ENCODE data around the gene PLEKHA4.
A peak's percentile ranks its signal among the peaks of the same experiment; 100 is the strongest.
"Not testable (repeated sequence)": the region's sequence is repeated elsewhere in the genome, so short reads cannot be mapped to it uniquely, and the experiment has no call there.

Gene PLEKHA4, protein sequence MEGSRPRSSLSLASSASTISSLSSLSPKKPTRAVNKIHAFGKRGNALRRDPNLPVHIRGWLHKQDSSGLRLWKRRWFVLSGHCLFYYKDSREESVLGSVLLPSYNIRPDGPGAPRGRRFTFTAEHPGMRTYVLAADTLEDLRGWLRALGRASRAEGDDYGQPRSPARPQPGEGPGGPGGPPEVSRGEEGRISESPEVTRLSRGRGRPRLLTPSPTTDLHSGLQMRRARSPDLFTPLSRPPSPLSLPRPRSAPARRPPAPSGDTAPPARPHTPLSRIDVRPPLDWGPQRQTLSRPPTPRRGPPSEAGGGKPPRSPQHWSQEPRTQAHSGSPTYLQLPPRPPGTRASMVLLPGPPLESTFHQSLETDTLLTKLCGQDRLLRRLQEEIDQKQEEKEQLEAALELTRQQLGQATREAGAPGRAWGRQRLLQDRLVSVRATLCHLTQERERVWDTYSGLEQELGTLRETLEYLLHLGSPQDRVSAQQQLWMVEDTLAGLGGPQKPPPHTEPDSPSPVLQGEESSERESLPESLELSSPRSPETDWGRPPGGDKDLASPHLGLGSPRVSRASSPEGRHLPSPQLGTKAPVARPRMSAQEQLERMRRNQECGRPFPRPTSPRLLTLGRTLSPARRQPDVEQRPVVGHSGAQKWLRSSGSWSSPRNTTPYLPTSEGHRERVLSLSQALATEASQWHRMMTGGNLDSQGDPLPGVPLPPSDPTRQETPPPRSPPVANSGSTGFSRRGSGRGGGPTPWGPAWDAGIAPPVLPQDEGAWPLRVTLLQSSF

DNA sequence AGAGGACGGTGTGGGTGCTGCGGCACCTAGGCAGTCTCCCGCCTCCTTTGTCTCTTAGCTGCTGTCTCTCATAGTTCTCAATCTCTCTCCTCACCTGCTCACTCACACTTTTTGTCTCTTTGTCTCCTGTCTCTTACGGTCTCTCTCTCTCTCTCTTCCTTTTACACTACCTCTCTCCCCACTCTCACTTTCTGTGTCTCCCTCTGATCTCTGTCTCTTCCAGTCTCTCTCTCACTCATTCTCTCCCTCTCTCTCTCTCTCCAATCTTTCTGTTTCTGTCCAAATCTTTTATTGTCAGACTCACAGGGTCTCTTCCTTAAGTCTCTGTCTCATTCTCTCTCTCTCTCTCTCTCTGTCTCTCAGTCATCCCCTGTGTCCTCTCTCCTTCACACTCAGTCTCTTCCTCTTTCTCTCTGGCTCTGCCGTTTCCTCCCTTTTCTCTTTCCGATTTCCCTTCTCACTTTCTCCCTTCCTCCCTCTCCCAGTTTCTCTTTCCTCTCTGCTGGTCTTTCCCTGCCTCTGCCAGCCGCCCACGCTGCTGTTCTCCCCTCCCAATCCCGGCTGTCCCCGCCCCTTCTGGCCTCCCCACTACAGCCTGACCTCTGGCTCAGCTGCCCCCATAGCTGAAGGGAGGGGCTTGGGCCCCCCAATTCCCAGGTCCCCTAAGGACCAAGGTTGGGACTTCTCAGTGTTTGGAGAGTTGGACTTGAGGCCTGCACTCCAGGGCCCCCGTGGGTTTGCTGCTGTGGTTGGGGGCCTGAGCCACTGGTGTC is at the start of gene PLEKHA4:
TSS of gene PLEKHA4 (minus strand) at position 504 of the 773 bp plus-strand sequence. CDS start 997 bp downstream, outside the sequence.
- no peak for DNase-seq

DNA sequence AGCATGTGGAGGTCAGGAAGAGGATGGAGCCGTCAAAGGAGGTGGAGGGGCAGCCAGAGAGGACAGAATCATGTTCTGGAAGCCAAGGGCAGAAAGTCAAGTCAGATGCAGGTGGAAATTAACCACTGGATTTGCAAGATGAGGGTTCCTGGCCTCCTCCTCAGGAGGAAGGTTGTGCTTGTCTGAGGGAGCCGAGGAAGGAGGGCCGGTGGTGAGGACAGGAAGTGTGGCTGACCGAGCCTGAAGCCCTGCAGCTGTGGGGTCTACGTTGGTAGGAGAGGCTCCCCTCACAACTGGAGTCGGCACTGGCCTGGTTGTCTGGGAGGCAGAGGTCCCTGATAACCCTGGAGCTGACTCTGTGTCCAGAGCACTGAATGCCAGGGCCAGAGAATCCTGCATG is 49.7 kb upstream of the PLEKHA4 start:
- DNase-seq = no peak

DNA sequence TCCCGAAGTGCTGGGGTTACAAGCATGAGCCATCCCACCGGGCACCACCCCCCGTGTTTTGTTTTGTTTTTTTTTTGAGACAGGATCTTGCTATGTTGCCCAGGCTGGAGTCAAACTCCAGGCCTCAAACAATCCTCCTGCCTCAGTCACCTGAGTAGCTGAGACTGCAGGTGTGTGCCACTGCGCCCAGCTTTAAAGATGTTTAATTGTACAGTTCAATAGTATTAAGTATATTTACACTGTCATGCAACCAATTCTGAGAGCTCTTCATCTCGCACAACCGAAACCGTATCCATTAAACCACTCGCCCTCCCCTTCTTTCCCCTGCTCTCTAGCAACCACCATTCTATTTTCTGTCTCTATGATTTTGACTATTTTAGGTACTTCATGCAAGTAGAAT is 47.3 kb upstream of the PLEKHA4 start:
- no peak for DNase-seq

DNA sequence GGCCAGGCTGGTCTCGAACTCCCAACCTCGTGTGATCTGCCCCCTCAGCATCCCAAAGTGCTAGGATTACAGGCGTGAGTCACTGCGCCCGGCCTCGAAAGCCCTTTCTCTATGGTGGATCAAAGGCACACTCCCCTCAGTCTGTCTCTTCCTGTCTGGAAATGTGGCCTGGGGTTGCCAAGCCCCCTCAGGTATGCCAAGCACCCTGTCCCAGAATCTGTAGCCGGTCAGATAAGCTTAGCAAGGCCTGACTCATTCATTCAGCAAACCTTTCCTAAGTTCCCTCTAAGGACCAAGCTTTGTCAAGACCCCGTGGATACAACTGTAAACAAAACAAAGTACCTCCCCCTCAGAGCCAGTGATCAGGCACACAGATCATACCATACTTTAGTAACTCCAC is 45.8 kb upstream of the PLEKHA4 start:
- no peak for DNase-seq

DNA sequence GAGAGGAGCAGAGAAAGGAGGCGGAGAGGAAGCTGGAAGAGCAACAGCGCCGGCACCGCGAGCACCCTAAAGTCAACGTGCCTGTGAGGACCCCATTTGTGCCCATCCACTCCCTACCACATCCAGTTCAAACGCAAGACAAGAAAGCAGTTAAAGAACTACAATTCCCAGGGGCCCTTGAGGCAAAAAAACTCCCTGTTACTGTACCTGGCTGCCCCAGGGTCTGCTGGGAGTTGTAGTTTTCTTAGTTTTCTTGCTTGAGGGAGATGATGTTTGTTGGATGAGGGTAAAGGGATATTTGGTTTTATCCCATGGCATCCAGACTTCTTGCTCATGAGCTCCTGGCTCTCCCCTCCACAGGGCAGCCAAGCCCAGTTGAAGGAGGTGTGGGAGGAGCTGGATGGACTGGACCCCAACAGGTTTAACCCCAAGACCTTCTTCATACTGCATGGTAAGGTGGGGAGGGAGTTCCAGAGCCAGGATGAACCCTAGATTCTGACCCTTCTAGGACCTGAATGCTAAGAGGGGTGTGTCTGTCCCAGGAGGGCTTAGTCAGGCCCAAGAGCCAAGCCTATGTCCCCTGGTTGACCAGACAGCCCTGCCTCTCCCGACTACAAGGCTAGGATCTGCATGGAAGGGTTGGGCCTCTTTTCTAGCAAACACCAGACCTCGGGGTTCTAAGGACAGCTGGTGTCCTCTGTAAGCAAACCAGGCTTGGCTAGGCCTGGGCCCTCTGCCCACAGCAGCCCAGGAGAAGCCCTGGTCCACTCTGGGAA is 44.9 kb upstream of the PLEKHA4 start:
- DNase-seq = no peak

DNA sequence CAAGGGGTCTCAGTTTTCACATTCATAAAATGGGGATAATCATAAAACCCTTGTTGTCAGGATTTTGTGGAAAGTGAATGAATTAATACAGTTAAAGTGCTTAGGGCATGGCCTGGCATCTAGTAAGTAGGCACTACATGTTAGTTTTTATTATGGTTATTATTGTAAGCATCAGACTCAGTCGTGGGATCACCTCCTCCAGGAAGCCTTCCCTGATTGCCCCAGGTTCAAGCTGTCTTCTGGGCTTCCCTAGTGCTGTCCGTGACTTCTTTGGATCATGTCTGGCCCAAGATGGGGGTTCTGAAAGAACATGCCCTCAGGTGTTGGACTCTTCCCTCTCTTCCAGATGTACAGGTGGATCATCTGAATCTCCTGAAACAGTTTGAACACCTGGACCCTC is 42.4 kb upstream of the PLEKHA4 start:
- no peak for DNase-seq

DNA sequence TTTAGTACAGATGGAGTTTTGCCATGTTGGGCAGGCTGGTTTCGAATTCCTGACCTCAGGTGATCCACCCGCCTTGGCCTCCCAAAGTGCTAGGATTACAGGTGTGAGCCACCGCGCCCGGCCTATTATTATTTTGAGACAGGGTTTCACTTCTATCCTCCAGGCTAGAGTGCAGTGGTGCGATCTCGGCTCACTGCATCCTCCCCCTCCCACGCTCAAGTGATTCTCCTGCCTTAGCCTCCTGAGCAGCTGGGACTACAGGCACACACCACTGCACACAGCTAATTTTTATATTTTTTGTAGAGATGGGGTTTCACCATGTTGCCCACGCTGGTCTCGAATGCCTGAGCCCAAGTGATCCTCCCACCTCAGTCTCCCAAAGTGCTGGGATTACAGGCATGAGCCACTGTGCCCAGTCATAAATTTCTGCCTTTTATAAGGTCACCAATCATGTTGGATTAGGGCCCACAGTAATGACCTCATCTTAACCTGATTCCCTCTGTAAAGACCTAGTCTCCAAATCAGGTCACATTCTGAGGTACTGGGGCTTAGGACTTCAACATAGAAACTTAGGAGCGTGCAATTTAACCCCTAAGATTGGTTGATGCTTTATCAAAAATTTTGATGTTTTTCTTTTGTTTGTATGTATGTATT is 41.1 kb upstream of the PLEKHA4 start:
- DNase-seq = not testable (repeated sequence)

DNA sequence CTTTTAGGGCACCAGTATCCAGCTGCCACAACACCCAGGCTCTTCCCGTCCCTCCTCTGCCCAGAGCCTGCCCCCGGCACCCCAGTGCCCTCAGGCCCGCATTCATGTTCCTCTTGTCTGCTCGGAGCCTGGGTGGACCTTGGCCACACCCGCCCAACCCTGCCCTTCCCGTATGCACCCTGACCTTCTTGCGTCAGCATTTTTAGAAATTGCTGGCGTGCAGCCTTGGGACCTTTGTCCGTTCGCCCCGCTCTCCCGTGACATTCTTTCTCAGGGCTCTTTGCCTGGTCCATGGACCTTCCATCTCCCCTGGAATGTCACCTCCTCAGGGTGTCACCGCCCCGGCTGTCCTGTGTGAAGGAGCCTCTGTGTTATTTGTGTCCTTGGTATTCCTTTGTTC is 39.3 kb upstream of the PLEKHA4 start:
- no peak for DNase-seq

DNA sequence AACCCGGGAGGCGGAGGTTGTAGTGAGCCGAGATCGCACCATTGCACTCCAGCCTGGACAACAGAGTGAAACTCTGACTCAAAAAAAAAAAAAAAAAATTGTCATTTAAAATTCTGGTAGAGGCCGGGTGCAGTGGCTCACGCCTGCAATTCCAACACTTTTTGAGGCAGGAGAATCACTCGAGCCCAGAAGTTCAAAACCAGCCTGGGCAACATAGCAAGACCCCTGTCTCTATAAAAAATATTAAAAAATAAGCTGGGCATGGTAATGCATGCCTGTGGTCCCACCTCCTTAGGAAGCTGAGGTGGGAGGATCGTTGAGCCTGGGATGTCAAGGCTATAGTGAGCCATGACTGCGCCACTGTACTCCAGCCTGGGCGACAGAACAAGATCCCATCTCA is 37.9 kb upstream of the PLEKHA4 start:
- no peak for DNase-seq

DNA sequence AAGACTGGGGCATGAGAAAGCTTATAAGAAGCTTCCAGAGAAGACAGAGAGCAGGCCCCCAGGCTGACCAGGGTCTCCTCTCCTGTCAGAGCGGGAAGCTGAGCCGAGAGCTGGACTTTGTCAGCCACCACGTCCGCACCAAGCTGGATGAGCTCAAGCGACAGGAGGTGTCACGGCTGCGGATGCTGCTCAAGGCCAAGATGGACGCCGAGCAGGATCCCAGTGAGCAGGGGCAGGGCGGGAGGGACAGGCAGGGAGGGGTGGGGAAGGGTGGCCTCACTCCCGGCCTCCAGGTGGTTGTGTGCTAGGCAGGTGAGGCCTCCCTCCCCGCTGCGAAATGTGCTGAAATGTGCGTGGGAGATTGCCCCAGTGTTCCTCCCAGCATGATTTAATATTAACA is 37.2 kb upstream of the PLEKHA4 start:
- DNase-seq = no peak

DNA sequence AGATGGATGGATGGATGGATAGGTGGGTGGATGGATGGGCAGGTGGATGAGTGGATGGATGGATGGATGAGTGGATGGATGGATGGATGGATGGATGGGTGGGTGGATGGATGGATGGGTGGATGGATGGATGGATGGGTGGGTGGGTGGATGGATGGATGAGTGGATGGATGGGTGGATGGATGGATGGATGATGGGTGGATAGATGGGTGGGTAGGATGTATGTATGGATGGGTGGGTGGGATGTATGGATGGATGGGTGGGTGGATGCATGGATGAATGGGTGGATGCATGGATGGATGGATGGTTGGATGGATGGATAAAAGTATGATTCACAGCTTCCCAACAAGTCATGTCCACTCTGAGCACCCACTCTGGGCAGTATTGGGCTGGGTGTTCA is 35.4 kb upstream of the PLEKHA4 start:
- not testable (repeated sequence) for DNase-seq

DNA sequence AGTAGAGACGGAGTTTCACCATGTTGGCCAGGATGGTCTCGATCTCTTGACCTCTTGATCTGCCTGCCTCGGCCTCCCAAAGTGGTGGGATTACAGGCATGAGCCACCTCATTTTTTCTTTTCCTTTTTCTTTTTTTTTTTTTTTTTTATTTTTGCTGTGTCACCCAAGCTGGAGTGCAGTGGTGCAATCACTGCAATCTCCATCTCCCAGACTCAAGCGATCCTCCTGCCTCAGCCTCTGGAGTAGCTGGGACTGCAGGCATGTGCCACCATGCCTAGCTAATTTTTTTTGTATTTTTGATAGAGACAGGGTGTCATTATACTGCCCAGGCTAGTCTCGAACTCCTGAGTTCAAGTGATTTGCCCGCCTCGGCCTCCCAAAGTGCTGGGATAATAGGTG is 33.9 kb upstream of the PLEKHA4 start:
- not testable (repeated sequence) for DNase-seq

DNA sequence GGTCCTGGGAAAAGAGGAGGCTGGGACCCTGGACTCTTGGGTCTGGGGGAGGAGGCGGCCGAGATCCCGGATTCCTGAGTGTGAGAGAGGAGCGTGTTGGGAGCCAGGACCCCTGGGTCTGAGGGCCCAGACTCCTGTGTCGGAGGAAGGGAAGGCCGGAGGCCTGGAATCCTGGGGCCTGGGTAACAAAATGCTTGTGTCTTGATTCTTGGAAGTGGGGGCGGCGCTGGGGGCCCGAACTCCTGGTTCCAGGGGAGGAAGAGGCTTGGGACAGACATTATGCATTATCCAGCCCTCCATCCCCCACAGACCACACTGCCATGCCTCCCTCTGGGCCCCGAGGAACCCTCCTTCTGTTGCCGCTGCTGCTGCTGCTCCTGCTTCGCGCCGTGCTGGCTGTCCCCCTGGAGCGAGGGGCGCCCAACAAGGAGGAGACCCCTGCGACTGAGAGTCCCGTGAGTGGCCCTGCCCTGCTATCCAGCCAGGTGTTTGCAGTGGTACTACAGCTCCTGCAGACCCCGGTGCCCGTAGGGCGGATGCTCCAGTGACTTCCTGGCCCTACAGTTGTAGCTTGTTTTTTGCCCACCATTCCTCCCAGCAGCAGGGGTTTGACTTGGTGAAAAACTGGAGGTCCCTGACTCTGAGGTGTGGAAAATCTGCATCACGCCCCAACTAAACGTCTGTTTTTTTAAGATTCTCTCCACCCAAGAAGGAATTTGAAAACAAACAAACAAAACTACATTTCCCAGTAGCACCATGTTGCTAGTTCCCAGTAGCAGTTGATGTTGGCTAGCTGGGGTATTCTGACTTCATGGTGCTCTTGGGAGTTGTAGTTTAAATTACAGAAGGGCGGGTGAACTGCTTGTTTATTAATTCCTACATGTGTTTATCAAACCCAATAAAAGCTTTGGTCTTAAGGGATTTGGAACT is 32.3 kb upstream of the PLEKHA4 start:
- DNase-seq = no peak

DNA sequence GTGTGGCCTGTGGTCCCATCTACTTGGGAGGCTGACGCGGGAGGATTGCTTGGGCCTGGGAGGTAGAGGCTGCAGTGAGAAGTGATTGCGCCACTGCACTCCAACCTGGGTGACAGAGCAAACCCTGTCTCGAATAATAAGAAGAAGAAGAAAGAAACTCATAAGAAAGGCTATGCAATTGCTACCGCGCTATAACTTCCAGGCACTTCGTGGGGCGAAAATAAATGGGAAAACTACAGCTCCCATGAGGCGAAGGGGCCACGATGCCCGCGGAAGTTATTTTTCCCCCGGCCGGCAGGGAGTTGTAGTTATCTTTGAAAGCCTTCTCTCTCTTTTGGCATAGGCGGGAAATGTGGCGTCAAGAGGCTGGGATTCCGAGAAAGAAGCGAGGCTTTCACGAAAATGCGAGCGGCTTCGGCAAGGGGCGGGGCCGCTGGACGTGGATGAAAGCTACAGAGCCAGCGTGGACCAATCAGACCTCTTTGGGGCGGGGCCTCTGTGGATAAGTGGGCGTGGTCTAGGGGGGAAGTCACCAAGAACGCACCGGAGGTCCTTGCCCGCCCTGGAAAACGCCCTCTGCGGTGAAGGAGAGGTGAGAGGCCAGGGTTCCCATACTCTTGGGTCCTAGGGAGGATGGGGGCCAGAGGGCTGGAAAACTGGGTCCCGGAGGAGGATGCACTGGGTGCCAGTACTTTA is 31.5 kb upstream of the PLEKHA4 start, which contains the start of gene NUCB1:
TSS of gene NUCB1 (plus strand) at position 532 of the 696 bp plus-strand sequence. CDS start 485 bp downstream, outside the sequence.
- peak; percentile 92 for DNase-seq

DNA sequence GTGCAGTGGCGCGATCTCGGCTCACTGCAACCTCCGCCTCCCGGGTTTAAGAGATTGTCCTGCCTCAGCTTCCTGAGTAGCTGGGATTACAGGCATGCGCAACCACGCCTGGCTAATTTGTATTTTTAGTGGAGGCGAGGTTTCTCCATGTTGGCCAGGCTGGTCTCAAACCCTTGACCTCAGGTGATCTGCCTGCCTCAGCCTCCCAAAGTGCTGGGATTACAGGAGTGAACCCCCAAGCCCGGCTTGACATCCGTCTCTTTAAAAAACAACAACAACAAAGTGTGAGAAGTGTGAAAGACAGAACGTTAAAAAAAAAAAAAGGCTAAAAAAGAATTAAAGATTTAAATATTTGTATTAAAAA is 31.0 kb upstream of the PLEKHA4 start:
- DNase-seq = not testable (repeated sequence)

DNA sequence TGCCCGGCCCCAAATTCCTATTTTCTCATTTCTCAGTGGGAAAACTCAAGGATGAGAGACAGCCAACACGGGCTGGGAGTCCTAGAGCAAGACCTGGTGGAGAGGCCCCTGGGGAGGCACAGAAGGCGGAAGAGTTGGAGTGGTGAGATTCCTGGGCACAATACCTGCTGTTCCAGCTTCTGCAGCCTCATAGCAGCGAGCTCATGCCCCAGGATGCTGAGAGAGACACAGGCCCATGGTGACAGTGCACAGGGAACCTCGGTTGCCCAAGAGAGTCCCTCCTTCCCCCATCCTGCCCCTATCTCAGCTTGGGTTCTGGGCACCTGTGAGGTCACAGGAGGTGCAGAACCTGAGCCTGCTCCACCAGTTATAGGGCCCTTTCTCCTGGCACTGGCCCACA is 28.8 kb upstream of the PLEKHA4 start:
- no peak for DNase-seq

DNA sequence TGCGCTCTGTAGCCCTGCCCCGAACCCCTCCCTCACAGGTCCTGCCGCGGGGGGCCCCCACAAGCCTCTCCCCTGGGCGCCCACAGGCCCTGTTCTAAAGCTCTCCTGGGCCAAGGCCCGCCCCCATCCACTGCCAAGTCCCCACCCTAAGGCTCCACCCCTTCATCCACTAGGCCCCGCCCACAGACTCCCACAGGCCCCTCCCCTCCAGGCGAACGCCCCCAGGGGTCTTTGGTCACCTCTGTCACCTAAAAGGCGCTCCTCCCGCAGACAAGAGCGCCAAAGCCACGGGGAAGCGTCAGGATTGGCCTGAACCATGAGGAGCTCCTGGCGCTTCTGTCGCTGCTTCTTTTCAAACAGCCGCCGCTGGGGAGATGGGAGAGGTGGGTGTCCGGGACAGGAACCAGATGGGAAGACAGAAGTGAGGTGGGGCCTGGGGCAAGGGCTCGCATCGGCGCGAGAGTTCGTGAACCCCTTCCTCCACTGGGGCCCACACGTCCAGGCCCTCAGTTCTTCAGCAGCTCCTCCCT is 27.8 kb upstream of the PLEKHA4 start:
- DNase-seq = no peak

DNA sequence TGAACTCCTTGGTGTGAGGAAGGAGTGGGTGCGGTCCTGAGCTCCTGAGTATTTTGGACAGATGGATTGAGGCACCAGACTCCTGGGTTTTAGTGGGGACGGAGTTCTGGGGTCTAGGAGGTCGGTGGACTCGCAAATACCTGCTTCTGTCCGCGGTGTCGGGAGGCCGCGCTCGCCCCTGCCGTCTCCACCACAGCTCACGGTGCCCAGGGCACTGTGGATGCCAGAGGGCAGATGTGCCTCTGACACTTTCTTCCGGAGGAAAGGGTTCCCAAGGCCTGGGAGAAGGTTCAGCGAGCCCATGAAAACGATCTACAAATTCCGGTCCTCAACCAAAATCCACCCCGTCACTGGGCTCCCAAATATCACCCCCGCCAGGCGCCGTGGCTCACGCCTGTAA is 26.8 kb upstream of the PLEKHA4 start:
- no peak for DNase-seq

DNA sequence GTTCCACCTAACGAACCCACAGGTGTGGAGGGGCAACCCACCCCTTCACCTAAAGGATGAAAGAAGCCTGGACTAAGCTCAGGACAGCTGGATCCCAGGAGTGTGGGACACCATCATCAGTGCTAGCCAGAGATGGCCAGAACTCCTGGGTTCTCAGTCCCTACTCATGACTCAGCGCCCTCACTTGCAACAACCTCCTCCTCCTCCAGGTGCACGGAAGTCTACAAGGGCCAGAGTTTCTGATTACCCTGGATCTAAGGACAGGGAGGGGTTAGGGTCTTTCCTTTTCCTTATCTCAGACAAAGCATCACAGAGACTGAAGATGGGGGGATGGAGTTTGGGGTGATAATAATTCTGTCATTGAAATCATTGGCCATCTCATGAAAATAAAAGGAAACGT is 22.1 kb upstream of the PLEKHA4 start:
- DNase-seq = no peak

DNA sequence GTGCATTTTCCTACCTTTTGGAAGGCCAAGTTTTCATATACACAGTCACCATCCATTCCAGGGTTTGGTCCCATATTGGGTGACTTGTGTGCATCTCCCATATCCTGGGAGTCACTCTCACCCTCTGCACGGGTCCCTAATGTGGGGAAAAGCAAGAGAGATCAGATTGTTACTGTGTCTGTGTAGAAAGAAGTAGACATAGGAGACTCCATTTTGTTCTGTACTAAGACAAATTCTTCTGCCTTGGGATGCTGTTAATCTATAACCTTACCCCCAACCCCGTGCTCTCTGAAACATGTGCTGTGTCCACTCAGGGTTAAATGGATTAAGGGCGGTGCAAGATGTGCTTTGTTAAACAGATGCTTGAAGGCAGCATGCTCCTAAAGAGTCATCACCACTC is 21.1 kb upstream of the PLEKHA4 start:
- DNase-seq = not testable (repeated sequence)
